ENCODE data around the gene SH3TC1.

The SH3TC1 gene

DNA sequence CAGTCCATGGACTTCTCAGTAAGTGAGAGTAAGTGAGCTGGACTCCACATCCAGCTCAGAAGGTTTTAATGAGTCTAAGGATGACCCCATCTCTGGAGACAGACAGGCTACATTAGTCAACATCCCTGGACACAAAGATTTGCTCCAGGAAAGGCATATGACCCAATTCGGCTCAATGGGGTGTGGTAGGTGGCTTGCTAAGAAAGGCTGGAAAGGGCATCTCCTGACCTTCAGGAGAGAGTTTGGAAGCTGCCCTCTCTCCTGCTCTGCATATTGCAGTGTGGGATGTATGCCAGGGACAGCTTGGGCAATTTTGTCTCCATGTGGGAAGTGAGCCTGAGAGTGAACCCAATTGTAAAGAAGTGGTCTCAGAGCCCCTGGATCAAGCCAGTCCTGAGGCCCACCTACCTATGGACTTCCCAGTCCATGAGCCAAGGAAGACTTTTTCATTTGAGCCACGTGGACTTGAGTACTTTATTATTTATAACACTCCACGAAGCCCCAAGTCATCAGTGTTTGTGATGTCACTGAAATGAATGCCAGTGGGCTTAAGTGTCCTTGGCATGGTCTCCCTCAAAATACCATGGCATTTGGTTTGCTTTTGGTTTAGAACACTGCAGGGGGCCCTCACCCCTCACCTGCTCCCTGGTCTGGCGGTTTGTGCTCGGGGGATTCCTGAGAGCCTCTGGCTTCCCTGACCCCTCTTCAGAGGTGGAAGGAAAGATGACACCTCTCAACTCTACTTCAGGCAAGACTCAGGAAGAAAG lies 30.1 kb upstream of the SH3TC1 start:
- TF ChIP-seq, protein P1, sequence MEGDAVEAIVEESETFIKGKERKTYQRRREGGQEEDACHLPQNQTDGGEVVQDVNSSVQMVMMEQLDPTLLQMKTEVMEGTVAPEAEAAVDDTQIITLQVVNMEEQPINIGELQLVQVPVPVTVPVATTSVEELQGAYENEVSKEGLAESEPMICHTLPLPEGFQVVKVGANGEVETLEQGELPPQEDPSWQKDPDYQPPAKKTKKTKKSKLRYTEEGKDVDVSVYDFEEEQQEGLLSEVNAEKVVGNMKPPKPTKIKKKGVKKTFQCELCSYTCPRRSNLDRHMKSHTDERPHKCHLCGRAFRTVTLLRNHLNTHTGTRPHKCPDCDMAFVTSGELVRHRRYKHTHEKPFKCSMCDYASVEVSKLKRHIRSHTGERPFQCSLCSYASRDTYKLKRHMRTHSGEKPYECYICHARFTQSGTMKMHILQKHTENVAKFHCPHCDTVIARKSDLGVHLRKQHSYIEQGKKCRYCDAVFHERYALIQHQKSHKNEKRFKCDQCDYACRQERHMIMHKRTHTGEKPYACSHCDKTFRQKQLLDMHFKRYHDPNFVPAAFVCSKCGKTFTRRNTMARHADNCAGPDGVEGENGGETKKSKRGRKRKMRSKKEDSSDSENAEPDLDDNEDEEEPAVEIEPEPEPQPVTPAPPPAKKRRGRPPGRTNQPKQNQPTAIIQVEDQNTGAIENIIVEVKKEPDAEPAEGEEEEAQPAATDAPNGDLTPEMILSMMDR (IDR thresholded peaks at IDR 0.05), result no peak
- Histone ChIP-seq H3K9me3 (peaks cover 0 to 15% (median 5%) of the 10 kb centered on the region in 3 donors), H3K4me1 (no peaks in the 10 kb centered on the region), H3K27ac (no peak overlapping the region), H3K27me3 (peaks cover 0 to 11% of the 10 kb centered on the region in 2 donors), H3K4me3 (no peak overlapping the region), H3K36me3 (no peaks in the 10 kb centered on the region)
- DNase-seq, result no peak
- intact Hi-C loops (cut with DNase I; ENCODE audit: low total_unique reads), result no loop called here

DNA sequence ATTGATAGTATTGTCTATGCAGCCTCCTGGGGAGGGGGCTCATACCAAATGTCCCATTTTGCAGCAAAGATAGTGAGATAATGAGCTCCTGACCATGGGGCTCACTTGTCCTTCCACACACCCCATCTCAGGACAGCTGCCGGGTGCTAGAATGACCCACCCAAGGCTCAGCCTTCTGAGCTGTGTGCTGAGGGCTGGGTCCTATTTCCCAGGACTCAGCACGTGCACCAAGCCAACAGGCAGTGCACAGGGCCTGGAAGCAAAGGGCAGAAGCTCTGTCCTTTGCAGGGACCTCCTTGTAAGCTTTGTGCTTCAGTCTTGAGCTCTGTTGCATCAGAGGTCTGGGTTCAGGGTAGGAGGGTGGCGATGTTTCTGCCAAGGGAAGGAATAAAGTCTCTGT lies 29.3 kb upstream of the SH3TC1 start:
- no peak for DNase-seq
- peaks cover 0 to 15% (median 5%) of the 10 kb centered on the region in 3 donors for H3K9me3 ChIP-seq
- peaks cover 0 to 11% of the 10 kb centered on the region in 2 donors for H3K27me3 ChIP-seq
- TF ChIP-seq, protein P1 (IDR thresholded peaks at IDR 0.05), result no peak
- no peaks in the 10 kb centered on the region for H3K4me1 ChIP-seq
- no peak overlapping the region for H3K4me3 ChIP-seq
- H3K36me3 ChIP-seq, result no peaks in the 10 kb centered on the region
- intact Hi-C loops (cut with DNase I; ENCODE audit: low total_unique reads), result no loop called here
- H3K27ac ChIP-seq, result no peak overlapping the region

DNA sequence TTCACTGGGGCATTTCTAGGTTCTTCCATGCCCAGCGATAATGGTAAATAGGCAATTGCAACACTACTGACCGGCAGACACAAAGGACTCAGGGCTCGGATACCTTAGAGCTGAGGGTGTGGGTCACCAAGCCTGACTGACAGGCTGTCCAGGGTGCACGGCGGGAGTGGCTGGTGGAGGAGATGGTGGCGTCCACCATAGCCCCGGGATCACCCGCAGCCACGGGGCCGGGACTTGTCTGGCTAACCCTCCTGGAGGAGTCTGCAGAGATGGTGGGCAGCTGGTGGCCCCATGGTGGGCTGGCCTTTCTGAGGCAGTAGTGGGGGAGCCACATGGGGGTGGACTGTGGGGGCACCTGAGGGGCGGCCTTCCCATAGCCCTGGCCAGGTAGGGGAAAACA lies 28.7 kb upstream of the SH3TC1 start:
- Histone ChIP-seq H3K27me3 (peaks cover 0 to 11% of the 10 kb centered on the region in 2 donors), H3K4me3 (no peak overlapping the region), H3K36me3 (no peaks in the 10 kb centered on the region), H3K27ac (no peak overlapping the region), H3K4me1 (no peaks in the 10 kb centered on the region), H3K9me3 (peaks cover 0 to 15% (median 5%) of the 10 kb centered on the region in 3 donors)
- TF ChIP-seq, protein P1 (IDR thresholded peaks at IDR 0.05), result no peak
- no peak for DNase-seq
- intact Hi-C loops (cut with DNase I; ENCODE audit: low total_unique reads), result no loop called here

DNA sequence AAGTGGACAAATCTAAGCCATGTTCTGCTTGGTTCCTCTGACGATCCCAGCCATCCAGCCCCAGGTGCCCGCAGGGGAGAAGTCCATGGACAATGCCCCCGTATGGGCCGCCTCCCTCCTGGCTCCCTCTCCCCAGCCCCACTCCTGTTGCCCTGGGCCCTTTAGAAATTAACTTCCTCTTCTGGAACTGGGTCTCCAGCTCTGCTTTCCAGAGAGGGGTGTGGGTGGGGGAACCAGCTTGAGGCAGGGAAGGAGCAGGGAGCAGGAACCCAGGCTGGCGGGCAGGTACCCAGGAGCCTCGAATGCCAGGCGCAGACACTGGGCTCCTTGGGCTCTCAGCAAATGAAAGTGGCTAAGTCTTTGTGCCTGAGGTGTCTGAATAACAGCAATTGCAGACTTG lies 27.8 kb upstream of the SH3TC1 start:
- no peak for DNase-seq
- no peak overlapping the region for H3K27ac ChIP-seq
- no peaks in the 10 kb centered on the region for H3K36me3 ChIP-seq
- peaks cover 0 to 15% (median 5%) of the 10 kb centered on the region in 3 donors for H3K9me3 ChIP-seq
- intact Hi-C loops (cut with DNase I; ENCODE audit: low total_unique reads), result no loop called here
- H3K4me1 ChIP-seq, result no peaks in the 10 kb centered on the region
- H3K27me3 ChIP-seq, result peaks cover 0 to 11% of the 10 kb centered on the region in 2 donors
- no peak overlapping the region for H3K4me3 ChIP-seq
- TF ChIP-seq, protein P1 (IDR thresholded peaks at IDR 0.05), result no peak

DNA sequence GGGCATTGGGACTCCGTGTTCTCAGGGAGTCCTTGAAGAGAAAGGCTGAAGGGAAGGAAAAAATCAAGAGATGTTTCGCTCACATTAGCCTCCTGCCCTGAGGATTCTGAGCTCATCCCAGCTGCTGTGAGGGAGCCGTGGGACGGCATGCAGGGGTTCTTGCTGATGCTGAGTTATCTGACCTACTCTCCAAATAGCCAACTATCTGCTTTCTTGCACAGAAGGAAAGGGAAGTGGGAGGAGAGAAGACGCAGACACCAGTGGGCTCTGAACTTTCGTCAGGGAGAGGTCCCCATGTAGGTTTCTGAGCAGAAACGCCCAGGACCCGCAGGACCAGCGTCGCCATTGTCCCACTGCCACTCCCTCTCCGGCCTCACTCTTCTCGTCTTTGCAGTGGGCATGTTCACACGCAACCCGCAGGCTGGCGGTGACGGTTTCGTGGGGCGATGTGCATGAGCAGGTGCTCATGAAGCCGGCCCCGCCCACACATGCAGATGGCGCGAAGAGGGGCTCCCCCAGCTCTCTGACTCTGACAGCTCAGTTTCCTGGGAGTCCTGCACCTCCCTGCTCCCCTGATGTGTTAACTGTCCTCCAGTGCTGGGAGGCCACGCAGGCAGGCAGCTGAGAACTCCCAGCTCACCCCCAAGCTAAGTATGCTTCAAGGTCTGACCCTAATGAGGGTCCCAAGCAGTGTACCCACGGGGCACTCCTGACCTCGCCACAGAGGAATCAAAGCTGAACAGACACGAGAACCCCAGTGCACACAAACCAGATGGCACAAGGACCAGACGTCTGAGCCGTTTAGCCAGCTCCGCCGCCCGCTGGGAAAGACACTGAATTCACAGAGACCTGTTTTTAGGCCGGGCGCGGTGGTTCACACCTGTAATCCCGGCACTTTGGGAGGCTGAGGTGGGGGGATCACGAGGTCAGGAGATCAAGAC lies 26.8 kb upstream of the SH3TC1 start:
- Histone ChIP-seq H3K36me3 (no peaks in the 10 kb centered on the region), H3K4me1 (no peaks in the 10 kb centered on the region), H3K4me3 (no peak overlapping the region), H3K9me3 (peaks cover 0 to 15% (median 5%) of the 10 kb centered on the region in 3 donors), H3K27ac (no peak overlapping the region), H3K27me3 (peaks cover 0 to 11% of the 10 kb centered on the region in 2 donors)
- intact Hi-C loops (cut with DNase I; ENCODE audit: low total_unique reads), result no loop called here
- TF ChIP-seq, protein P1 (IDR thresholded peaks at IDR 0.05), result no peak
- DNase-seq, result no peak

Data from tibial artery (tissue), 4 donors.